SU-DHL-6 (cell line): ENCODE measurements around the gene HS6ST1.

Experiments used
- H2AFZ ChIP-seq: fragments of 200-600 bp; sonication (generic); 2 replicates; pipeline ENCODE4 v1.6.1; 2014; ENCODE audit warnings: low read depth, mild to moderate bottlenecking, moderate library complexity, mixed read lengths, antibody characterized with exemption, low read length; ENCODE audit not compliant: severe bottlenecking
- H3F3A ChIP-seq: fragments of 200-600 bp; shearing (Covaris generic); 2 replicates; pipeline ENCODE4 v1.6.0; 2016; ENCODE audit warnings: antibody characterized with exemption, mild to moderate bottlenecking; ENCODE audit not compliant: insufficient read depth
- H3K27ac ChIP-seq: fragments of 200-600 bp; sonication (generic); 2 replicates; pipeline ENCODE4 v1.5.1; 2016; ENCODE audit warnings: low read depth, mild to moderate bottlenecking, low read length, moderate library complexity, mixed read lengths
- H3K27me3 ChIP-seq: fragments of 200-600 bp; sonication (generic), shearing (Covaris generic); 2 replicates; pipeline ENCODE4 v1.6.0; 2014; ENCODE audit warnings: mild to moderate bottlenecking, low read length
- H3K36me3 ChIP-seq: fragments of 200-600 bp; sonication (generic); 2 replicates; pipeline ENCODE4 v1.6.1; 2014; ENCODE audit warnings: mild to moderate bottlenecking, low read length, mixed read lengths
- H3K4me2 ChIP-seq: fragments of 300-600, 200-600 bp; shearing (Covaris generic), sonication (generic); 2 replicates; pipeline ENCODE4 v1.6.0; 2014; ENCODE audit warnings: low read length, low read depth, mild to moderate bottlenecking; ENCODE audit not compliant: poor library complexity, severe bottlenecking
- H3K4me3 ChIP-seq: fragments of 200-600 bp; sonication (generic); 2 replicates; pipeline ENCODE4 v1.5.1; 2014; ENCODE audit warnings: antibody characterized with exemption, low read length, mild to moderate bottlenecking, mixed read lengths; ENCODE audit not compliant: insufficient read depth, poor library complexity, severe bottlenecking
- H3K79me2 ChIP-seq: fragments of 200-600 bp; sonication (generic); 2 replicates; pipeline ENCODE4 v1.6.1; 2014; ENCODE audit warnings: mild to moderate bottlenecking, low read length, moderate library complexity; ENCODE audit not compliant: insufficient read depth
- H3K9ac ChIP-seq: fragments of 200-600 bp; sonication (generic); 2 replicates; pipeline ENCODE4 v1.7.0; 2014; ENCODE audit warnings: mild to moderate bottlenecking, low read length
- H3K9me2 ChIP-seq: fragments of 200-600 bp; sonication (generic); replicated peaks from 2 replicates; pipeline ENCODE4 v1.6.1; 2014; ENCODE audit warnings: low read length; ENCODE audit not compliant: insufficient read depth
- H3K9me3 ChIP-seq: fragments of 200-600 bp; sonication (generic); 2 replicates; pipeline ENCODE4 v1.6.1; 2014; ENCODE audit warnings: low read length, mixed read lengths; ENCODE audit not compliant: insufficient read depth
- H4K20me1 ChIP-seq: fragments of 200-600 bp; sonication (generic); 2 replicates; pipeline ENCODE4 v1.6.1; 2014; ENCODE audit warnings: low read depth, mild to moderate bottlenecking, antibody characterized with exemption, low read length, moderate library complexity, mixed read lengths
- EZH2phosphoT487 ChIP-seq: fragments of 200-600 bp; sonication (generic), shearing (Covaris generic); conservative IDR thresholded peaks from 2 replicates; pipeline ENCODE4 v1.6.1; 2018; ENCODE audit warnings: mild to moderate bottlenecking, antibody characterized with exemption, low read length, moderate library complexity, mixed read lengths
- TF ChIP-seq, protein P1 (sequence below): fragments of 200-600 bp; sonication (generic); IDR thresholded peaks from one replicate; pipeline ENCODE4 v1.5.1; 2017; ENCODE audit warnings: antibody characterized with exemption, mild to moderate bottlenecking, low read length, moderate library complexity; ENCODE audit not compliant: insufficient read depth, poor library complexity, severe bottlenecking

HS6ST1 gene

DNA sequence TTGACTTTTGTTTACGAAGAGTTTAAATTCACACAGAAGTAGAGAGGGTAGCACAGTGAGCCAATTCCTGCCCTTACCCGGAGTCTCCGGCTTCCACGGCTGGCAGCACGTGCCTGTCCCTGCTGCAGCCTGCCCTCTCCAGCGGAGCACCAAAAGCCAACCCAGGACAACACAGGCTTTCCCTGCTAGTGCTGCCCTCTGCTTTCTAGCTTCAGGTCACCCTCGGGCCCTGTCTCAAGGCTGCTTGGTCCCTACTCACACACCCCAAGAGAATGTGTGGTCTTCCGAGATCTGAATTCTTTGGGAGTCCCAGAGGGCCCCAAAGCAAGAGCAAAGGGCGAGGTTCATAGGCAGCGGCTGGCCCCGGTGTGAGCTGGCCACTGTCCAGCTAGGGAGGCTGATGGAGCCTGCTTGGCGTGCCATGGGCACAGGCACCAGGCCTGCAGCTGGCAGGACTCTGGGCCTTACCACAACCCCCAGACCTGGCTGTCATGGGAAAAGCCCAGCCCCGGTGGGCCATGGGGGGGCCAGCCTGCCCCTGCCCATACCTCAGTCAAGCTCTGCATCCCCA lies 7.0 kb upstream of the HS6ST1 start:
- Histone ChIP-seq H3K79me2 (no peaks in the 10 kb centered on the region), H3K9ac (no peak overlapping the region), H3K27ac (no peak overlapping the region), H3K27me3 (no peaks in the 10 kb centered on the region), H3F3A (no peaks in the 10 kb centered on the region), H2AFZ (no peak overlapping the region), H3K4me3 (no peak overlapping the region), H3K4me2 (no peak overlapping the region), H4K20me1 (no peaks in the 10 kb centered on the region), H3K9me3 (no peaks in the 10 kb centered on the region), H3K36me3 (no peaks in the 10 kb centered on the region), H3K9me2 (no peaks in the 10 kb centered on the region)
- TF ChIP-seq EZH2phosphoT487, result no peak
- TF ChIP-seq, protein P1, sequence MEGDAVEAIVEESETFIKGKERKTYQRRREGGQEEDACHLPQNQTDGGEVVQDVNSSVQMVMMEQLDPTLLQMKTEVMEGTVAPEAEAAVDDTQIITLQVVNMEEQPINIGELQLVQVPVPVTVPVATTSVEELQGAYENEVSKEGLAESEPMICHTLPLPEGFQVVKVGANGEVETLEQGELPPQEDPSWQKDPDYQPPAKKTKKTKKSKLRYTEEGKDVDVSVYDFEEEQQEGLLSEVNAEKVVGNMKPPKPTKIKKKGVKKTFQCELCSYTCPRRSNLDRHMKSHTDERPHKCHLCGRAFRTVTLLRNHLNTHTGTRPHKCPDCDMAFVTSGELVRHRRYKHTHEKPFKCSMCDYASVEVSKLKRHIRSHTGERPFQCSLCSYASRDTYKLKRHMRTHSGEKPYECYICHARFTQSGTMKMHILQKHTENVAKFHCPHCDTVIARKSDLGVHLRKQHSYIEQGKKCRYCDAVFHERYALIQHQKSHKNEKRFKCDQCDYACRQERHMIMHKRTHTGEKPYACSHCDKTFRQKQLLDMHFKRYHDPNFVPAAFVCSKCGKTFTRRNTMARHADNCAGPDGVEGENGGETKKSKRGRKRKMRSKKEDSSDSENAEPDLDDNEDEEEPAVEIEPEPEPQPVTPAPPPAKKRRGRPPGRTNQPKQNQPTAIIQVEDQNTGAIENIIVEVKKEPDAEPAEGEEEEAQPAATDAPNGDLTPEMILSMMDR, result no peak

DNA sequence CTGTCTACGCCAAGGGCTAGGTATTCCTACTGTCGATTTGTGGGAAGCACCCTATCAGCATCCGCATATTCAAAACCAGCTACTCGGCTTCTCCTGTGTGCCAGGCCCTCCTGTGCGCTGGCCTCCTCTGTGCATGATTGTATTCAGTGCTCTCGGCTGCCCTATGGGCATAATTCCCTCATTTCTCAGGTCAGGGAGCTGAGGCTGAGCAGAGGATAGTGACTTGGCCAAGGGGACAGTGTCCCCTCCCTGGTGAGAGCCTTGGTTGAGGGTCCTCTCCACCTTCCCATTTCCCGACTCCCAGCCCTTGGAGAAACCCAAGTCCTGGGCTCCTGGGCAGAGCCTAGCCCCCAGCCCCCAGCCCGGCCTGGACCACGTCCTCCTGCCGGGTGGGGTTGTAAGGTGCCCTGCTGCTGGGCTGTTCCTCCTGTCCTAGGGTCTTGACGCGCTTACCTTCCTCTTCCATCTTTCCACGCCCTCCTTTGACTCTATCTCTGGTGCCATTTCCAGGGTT lies 6.3 kb upstream of the HS6ST1 start:
- H4K20me1 ChIP-seq, result no peaks in the 10 kb centered on the region
- H3K9ac ChIP-seq, result no peak overlapping the region
- H3K9me2 ChIP-seq, result no peaks in the 10 kb centered on the region
- TF ChIP-seq, protein P1, result no peak
- TF ChIP-seq EZH2phosphoT487, result no peak
- no peak overlapping the region for H3K4me2 ChIP-seq
- H3K9me3 ChIP-seq, result no peaks in the 10 kb centered on the region
- no peaks in the 10 kb centered on the region for H3F3A ChIP-seq
- no peaks in the 10 kb centered on the region for H3K27me3 ChIP-seq
- H2AFZ ChIP-seq, result no peak overlapping the region
- H3K79me2 ChIP-seq, result no peaks in the 10 kb centered on the region
- no peak overlapping the region for H3K27ac ChIP-seq
- H3K36me3 ChIP-seq, result no peaks in the 10 kb centered on the region
- no peak overlapping the region for H3K4me3 ChIP-seq

- Histone ChIP-seq H3K36me3 (no peaks in the 10 kb centered on the region), H3K79me2 (no peaks in the 10 kb centered on the region), H3F3A (no peaks in the 10 kb centered on the region), H3K4me2 (no peak overlapping the region), H2AFZ (no peak overlapping the region), H3K9ac (no peak overlapping the region), H3K9me2 (no peaks in the 10 kb centered on the region), H3K4me3 (no peak overlapping the region), H3K27me3 (no peaks in the 10 kb centered on the region), H4K20me1 (no peaks in the 10 kb centered on the region), H3K27ac (no peak overlapping the region), H3K9me3 (no peaks in the 10 kb centered on the region)
- no peak for TF ChIP-seq EZH2phosphoT487
- TF ChIP-seq, protein P1, result no peak
Observed at GRCh38 chr2:128324008-128324896, 5.6 kb upstream of the HS6ST1 start.
